Endothelial cell of umbilical vein (primary cell): ENCODE measurements around the gene VWA8. TPM values are rescaled to one million over a fixed set of nuclear protein-coding genes. Genes with fewer than 3 reads are reported as not detected.

Experiments used
- BruUV-seq: library from RNA; stranded (reverse); fragments of 400-500 nt; replicated peaks from 2 replicates; lab custom pipeline; 2021; lab: Mats Ljungman, UMichigan
- CTCF ChIA-PET: fragments of 300-600, 350-600 bp; sonication (Branson Sonifier 250); formaldehyde crosslinking; loops from one replicate; lab custom pipeline; 2021; ENCODE audit warnings: antibody characterized with exemption, inconsistent platforms; lab: Charles Lee
- POLR2A ChIA-PET: fragments of 300-600, 350-600 bp; sonication (Branson Sonifier 250); formaldehyde crosslinking; loops from one replicate; lab custom pipeline; 2021; ENCODE audit warnings: antibody characterized with exemption, inconsistent platforms; lab: Charles Lee
- DNase-seq: peaks from one replicate; pipeline ENCODE4 v3.0.0-alpha.2; 2011; ENCODE audit warnings: low read depth, low spot score
- FAIRE-seq: peaks from 2 replicates; lab custom pipeline; 2011; peaks lifted over from hg19 to GRCh38; lab: Jason Lieb, UNC
- H2AFZ ChIP-seq: 2 replicates; pipeline ENCODE4 v1.6.0; 2012; ENCODE audit warnings: low read depth, low read length, control low read depth, inconsistent platforms
- H3K27ac ChIP-seq: 2 replicates; pipeline ENCODE4 v1.5.1; 2011; ENCODE audit warnings: low read depth, mild to moderate bottlenecking, control low read depth, low read length, moderate library complexity; ENCODE audit not compliant: insufficient read depth
- H3K27me3 ChIP-seq, 2 experiments: 2 replicates each; pipeline versions ENCODE4 v1.6.0 to v1.6.1; 2011; ENCODE audit warnings: low read length in 2 of 2, mixed read lengths in 1 of 2; ENCODE audit not compliant: control insufficient read depth in 2 of 2, insufficient read depth in 2 of 2
- H3K36me3 ChIP-seq, 2 experiments: 2 replicates in 1 of 2; 3 replicates in 1 of 2; pipeline ENCODE4 v1.5.1; 2011; ENCODE audit warnings: low read length in 2 of 2, mild to moderate bottlenecking in 1 of 2, moderate library complexity in 1 of 2; ENCODE audit not compliant: control insufficient read depth in 2 of 2, insufficient read depth in 2 of 2; ENCODE audit errors: extremely low read depth in 1 of 2
- H3K4me1 ChIP-seq: 3 replicates; pipeline ENCODE4 v1.5.1; 2011; ENCODE audit warnings: mild to moderate bottlenecking, low read length; ENCODE audit not compliant: control insufficient read depth, insufficient read depth; ENCODE audit errors: extremely low read depth
- H3K4me2 ChIP-seq: 2 replicates; pipeline ENCODE4 v1.6.1; 2011; ENCODE audit warnings: low read length, control low read depth, mixed read lengths; ENCODE audit not compliant: insufficient read depth
- H3K4me3 ChIP-seq, 3 experiments: fragments of 200-600 bp in 1 of 3; sonication (generic), shearing (Covaris generic) in 1 of 3; replicated peaks in 1 of 3; 2 replicates each; pipeline ENCODE4 v1.5.1; 2011 to 2016; ENCODE audit warnings: control low read depth in 3 of 3, low read length in 3 of 3, mild to moderate bottlenecking in 2 of 3, inconsistent platforms in 1 of 3, low read depth in 1 of 3, moderate library complexity in 1 of 3; ENCODE audit not compliant: insufficient read depth in 1 of 3
- H3K79me2 ChIP-seq: 2 replicates; pipeline ENCODE4 v1.6.0; 2012; ENCODE audit warnings: low read length, inconsistent platforms; ENCODE audit not compliant: control insufficient read depth, insufficient read depth
- H3K9ac ChIP-seq: replicated peaks from 2 replicates; pipeline ENCODE3; 2011; ENCODE audit warnings: low read length, control low read depth; ENCODE audit not compliant: insufficient read depth; ENCODE audit errors: extremely low read depth
- H3K9me1 ChIP-seq: replicated peaks from 3 replicates; pipeline ENCODE4 v1.6.0; 2011; ENCODE audit warnings: mild to moderate bottlenecking, low read length; ENCODE audit not compliant: control insufficient read depth, insufficient read depth; ENCODE audit errors: extremely low read depth
- H3K9me3 ChIP-seq: replicated peaks from 2 replicates; pipeline ENCODE4 v1.5.1; 2012; ENCODE audit warnings: low read length, inconsistent platforms; ENCODE audit not compliant: control insufficient read depth, insufficient read depth
- H4K20me1 ChIP-seq: replicated peaks from 2 replicates; pipeline ENCODE3; 2011; ENCODE audit warnings: mild to moderate bottlenecking, low read length; ENCODE audit not compliant: control insufficient read depth, insufficient read depth; ENCODE audit errors: extremely low read depth
- GATA2 ChIP-seq: IDR thresholded peaks from 2 replicates; pipeline ENCODE4 v1.7.0; 2011; ENCODE audit warnings: low read depth, mild to moderate bottlenecking, moderate library complexity, mixed read lengths, low read length; ENCODE audit not compliant: insufficient read length, insufficient read depth
- JUN ChIP-seq: IDR thresholded peaks from 2 replicates; pipeline ENCODE4 v1.6.1; 2011; ENCODE audit warnings: borderline replicate concordance, low read depth; ENCODE audit not compliant: insufficient read length, insufficient read depth
- POLR2AphosphoS5 ChIP-seq: IDR thresholded peaks from 2 replicates; pipeline ENCODE4 v1.6.1; 2012; ENCODE audit warnings: low read depth, mild to moderate bottlenecking, control low read depth, low read length, moderate library complexity; ENCODE audit not compliant: insufficient read depth
- dilution Hi-C: fragments of 300-500 bp; cut with MboI; formaldehyde crosslinking; loops from one replicate; pipeline ENCODE4 v1.15.0; 2019; ENCODE audit warnings: low sequenced_read_pairs; ENCODE audit not compliant: extremely low pct_ligation_motif_present
- intact Hi-C: fragments of 100-400 bp; cut with micrococcal nuclease; formaldehyde crosslinking; loops from one replicate; pipeline ENCODE4 v1.10.0; 2022
- polyA plus RNA-seq, 4 experiments: library from polyadenylated mRNA; depleted of rRNA in 3 of 4; stranded (reverse) in 3 of 4; unstranded in 1 of 4; fragments of >200 nt; gene quantifications; 2 replicates each; pipeline versions ENCODE4 v1.2.1 to v1.2.3, GENCODE V29; 2011 to 2012; ENCODE audit warnings: missing spikeins in 1 of 4
- total RNA-seq: library from RNA; stranded (reverse); gene quantifications from 2 replicates; pipeline ENCODE4 v1.2.3, GENCODE V29; 2021
- TF ChIP-seq, protein P1 (sequence below): IDR thresholded peaks from 2 replicates; pipeline ENCODE4 v1.6.1; 2011; ENCODE audit not compliant: insufficient read depth, insufficient read length
- TF ChIP-seq, protein P2 (sequence below), 2 donors: IDR thresholded peaks; 1 replicate in 1 of 2; 2 replicates in 1 of 2; pipeline ENCODE4 v1.5.1; 2011; ENCODE audit warnings: low read length in 2 of 2, mild to moderate bottlenecking in 2 of 2, moderate library complexity in 2 of 2, control low read depth in 1 of 2, inconsistent platforms in 1 of 2, low read depth in 1 of 2; ENCODE audit not compliant: insufficient read depth in 1 of 2; ENCODE audit errors: extremely low read depth in 1 of 2

The VWA8 gene
- total and polyA plus RNA-seq, 2 donors (not counting 3 experiments of a cell fraction or from before 2014, with no cell fraction given): 2.9 to 11.3 TPM

DNA sequence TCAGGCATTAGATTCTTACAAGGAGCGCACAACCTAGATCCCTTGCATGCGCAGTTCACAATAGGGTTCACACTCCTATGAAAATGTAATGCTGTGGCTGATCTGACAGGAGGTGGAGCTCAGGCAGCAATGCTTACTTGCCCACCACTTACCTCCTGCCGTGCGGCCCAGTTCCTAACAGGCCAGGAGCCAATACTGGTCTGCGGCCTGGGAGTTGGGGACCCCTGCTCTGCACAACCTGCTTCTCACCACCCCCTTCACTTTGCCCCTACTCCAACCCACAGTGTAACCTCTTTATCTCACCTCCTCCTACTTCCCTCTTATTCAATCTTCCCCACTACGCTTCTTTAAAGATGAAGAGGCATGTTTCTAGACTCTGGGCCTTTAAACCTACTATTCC, 263.3 kb downstream of the VWA8 start:
- DNase-seq (no peak), FAIRE-seq (no peak)
- H3K4me2 ChIP-seq: no peak overlapping the region
- H3K4me1 ChIP-seq: peaks cover 41% of the 10 kb centered on the region
- dilution Hi-C loops: no loop called here
- no peaks in the 10 kb centered on the region for H4K20me1 ChIP-seq
- intact Hi-C loops: loop anchor here (10.0 kb wide), 1 partner anchor 347 kb away; the partner anchor contains the start of gene DGKH
- TF ChIP-seq POLR2AphosphoS5 (no peak), GATA2 (no peak), JUN (no peak)
- TF ChIP-seq, protein P1, sequence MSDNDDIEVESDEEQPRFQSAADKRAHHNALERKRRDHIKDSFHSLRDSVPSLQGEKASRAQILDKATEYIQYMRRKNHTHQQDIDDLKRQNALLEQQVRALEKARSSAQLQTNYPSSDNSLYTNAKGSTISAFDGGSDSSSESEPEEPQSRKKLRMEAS: no peak
- TF ChIP-seq, protein P2, sequence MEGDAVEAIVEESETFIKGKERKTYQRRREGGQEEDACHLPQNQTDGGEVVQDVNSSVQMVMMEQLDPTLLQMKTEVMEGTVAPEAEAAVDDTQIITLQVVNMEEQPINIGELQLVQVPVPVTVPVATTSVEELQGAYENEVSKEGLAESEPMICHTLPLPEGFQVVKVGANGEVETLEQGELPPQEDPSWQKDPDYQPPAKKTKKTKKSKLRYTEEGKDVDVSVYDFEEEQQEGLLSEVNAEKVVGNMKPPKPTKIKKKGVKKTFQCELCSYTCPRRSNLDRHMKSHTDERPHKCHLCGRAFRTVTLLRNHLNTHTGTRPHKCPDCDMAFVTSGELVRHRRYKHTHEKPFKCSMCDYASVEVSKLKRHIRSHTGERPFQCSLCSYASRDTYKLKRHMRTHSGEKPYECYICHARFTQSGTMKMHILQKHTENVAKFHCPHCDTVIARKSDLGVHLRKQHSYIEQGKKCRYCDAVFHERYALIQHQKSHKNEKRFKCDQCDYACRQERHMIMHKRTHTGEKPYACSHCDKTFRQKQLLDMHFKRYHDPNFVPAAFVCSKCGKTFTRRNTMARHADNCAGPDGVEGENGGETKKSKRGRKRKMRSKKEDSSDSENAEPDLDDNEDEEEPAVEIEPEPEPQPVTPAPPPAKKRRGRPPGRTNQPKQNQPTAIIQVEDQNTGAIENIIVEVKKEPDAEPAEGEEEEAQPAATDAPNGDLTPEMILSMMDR (IDR thresholded peaks at IDR 0.05; ENCODE audit: extremely low read depth in 1 of 2, insufficient read depth in 1 of 2, low read depth in 1 of 2, low read length in 2 of 2): no peak
- no peak overlapping the region for H3K9ac ChIP-seq
- H3K9me1 ChIP-seq: no peaks in the 10 kb centered on the region
- no peak overlapping the region for H3K27ac ChIP-seq
- BruUV-seq: no TSS peak
- H3K36me3 ChIP-seq: no peaks in the 10 kb centered on the region
- POLR2A ChIA-PET: no interaction called here
- H3K27me3 ChIP-seq: no peaks in the 10 kb centered on the region
- H3K79me2 ChIP-seq: no peaks in the 10 kb centered on the region
- no peaks in the 10 kb centered on the region for H3K9me3 ChIP-seq
- CTCF ChIA-PET: no interaction called here
- H2AFZ ChIP-seq: no peak overlapping the region
- no peak overlapping the region for H3K4me3 ChIP-seq
